GM12873 (cell line): ENCODE results near the gene PLEKHH2.

Experiments
- TF ChIP-seq, protein P1 (sequence below): IDR thresholded peaks from 2 replicates; pipeline ENCODE4 v1.5.1; 2012; ENCODE audit warnings: low read depth, mild to moderate bottlenecking, moderate library complexity, low read length, control low read depth; ENCODE audit not compliant: insufficient read depth; ENCODE audit errors: missing control alignments

Gene PLEKHH2

DNA sequence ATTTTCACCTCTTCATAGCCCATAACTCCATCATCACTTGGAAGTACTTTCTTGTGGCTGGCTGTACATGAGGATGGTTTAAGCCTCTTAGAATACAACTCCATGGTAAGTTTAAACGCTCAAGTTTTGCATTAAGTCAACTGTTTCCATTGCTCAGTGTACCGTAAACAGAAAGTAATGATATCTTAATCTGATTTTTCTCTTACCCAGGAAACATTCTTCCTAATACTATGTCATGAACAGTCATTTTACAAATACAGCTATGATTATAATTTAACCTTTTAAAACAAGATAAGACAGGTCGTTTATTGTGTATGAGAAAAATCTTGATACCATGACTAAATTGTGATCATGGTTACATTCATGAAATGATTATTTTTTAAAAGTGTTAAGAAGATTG, 125.2 kb downstream of the PLEKHH2 start:
- TF ChIP-seq, protein P1, sequence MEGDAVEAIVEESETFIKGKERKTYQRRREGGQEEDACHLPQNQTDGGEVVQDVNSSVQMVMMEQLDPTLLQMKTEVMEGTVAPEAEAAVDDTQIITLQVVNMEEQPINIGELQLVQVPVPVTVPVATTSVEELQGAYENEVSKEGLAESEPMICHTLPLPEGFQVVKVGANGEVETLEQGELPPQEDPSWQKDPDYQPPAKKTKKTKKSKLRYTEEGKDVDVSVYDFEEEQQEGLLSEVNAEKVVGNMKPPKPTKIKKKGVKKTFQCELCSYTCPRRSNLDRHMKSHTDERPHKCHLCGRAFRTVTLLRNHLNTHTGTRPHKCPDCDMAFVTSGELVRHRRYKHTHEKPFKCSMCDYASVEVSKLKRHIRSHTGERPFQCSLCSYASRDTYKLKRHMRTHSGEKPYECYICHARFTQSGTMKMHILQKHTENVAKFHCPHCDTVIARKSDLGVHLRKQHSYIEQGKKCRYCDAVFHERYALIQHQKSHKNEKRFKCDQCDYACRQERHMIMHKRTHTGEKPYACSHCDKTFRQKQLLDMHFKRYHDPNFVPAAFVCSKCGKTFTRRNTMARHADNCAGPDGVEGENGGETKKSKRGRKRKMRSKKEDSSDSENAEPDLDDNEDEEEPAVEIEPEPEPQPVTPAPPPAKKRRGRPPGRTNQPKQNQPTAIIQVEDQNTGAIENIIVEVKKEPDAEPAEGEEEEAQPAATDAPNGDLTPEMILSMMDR: no peak

DNA sequence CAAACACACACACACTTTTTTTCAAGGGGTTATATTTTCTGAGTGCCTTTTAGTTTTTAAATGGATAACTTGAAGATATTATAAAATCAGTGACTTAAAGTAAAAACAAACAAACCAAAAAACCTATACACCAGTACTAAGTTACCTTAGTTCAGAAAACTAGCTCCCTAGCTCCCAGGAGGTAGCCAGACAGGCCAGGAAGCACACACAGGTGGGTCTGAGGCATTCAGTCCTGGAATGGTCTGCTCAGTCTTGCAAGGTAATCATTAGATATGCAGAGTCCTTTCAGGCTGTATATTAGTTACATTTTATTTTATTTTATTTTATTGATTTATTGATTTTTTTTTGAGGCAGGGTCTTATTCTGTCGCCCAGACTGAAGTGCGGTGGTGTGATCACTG, 126.0 kb downstream of the PLEKHH2 start:
- TF ChIP-seq, protein P1: no peak

DNA sequence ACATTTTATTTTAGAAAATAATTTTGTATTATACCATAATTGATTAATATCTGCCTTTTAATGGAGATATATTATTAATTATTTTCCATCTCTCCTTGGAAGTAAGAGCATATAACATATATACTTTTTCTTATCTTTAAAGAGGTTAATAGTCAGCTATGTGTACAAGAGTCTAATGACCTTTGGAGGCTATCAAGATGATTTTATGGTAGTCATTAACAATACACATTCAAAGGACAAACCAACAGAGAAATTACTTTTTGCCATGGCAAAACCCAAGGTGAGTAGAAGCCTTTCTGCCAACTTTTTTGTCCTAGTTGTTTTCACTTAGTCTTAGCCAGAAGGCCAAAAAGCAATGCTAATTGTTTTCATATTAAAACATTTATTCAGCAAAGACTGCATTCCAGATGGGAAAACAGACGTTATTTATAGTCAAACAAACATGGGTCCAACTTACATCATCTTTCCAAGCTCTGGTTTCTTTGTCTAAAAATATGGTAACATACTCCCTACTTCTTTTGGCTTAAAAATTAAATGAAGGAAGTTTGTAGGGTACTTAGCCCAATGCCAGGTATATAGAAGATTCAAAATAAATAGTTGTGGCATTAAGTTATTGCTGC, 127.1 kb downstream of the PLEKHH2 start:
- TF ChIP-seq, protein P1: no peak

DNA sequence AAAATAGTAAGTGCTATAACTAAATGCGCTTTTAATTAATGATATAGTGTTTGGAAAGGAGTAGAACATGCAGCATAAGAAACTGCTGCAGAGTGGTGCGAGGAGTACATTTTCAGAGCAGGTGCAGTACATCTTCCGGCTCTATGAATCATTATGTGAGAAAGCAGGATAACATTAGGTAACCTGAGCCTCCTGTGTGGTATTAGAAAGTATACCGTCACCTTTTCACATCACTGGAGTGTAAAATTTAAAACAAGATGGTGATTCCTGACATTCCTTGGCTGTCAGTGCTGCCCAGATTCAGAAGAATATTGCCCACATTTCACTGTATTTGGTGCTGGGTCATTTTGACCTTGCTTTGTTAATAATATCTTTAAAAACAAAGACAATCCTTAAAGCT, 128.9 kb downstream of the PLEKHH2 start:
- TF ChIP-seq, protein P1: no peak

DNA sequence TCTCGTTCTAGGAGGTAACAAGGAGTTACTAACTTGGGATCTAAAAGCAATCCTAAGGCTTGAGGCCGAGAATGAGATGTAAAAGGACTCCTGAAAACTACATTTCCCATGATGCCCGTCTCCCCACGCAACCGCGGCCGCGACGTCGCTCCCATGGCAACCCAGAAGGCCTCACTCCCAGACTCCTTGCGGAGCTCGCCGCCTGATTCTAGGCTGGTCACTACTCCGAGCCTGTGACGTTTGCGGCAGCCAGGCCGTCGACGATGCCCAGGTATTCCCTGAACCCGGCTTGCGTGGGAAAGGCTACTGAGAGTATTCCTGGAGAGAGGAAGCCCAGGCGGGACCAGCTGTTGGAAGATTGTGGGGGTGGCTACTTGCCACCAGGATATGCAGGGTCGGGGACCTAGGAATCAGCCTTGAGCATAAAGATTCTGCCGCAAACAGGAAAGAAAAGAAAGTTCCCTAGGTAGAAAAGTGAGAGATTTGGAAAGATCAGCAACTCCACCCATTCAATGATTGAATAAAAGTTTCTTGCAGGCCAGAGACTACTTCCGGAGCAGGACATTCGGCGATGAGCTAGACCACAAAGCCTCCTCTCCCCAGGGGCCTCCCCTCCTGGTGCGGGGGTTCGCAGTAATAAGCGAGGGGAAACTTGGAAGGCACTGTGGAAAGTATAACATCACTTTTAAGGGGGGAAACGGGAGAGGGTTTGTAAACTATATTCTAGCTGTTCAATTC, 137.0 kb downstream of the PLEKHH2 start, which contains the start of gene DYNC2LI1:
TSS of gene DYNC2LI1 (plus strand) at position 164 of the 738 bp plus-strand sequence. CDS start at position 264, 100 bp downstream.
- TF ChIP-seq, protein P1: no peak

DNA sequence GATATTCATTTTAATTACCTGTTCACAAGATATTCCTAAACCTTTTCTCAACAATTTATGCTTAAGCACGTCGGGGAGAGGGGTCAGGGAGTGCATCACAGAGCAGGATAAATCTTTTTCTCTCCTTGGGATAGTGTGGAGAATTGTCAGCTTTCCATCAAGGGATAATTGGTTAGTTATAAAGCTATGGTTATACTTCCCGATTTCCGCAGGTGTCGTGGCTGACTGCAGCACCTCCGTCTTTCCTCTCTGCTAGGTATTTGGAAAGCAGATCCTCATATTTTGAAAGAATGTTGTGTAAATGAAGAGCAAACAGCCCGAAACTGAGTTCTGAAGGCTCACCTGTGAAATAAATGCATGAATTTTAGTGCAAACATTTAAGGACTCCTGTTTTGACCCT, 137.6 kb downstream of the PLEKHH2 start:
- TF ChIP-seq, protein P1: no peak

DNA sequence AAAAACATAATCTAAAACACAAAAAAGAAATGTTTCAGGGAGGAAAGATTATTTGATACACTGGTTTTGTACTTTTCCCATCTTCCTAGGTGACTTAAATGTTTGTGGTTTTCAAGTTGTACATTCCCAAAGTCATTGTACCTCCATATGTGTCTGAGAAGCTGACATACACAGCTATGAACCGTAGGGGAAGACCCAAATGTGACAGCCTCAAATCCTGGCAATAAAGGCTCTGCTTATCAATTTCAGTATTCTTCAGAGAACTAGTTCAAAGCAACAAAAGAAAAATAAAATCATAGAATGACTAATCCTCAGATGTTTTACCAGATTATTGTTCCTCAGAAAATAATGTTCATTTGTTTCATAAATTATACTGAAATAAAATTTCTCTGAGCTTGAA, 139.3 kb downstream of the PLEKHH2 start:
- TF ChIP-seq, protein P1: no peak
